Skeletal muscle satellite cell (primary cell): ENCODE data around the gene UROC1. TPM values are rescaled to one million over a fixed set of nuclear protein-coding genes. Genes with fewer than 3 reads are reported as not detected.

ENCODE experiments used
- H3K27me3 ChIP-seq: 2 replicates; pipeline ENCODE4 v1.7.0; 2013; ENCODE audit warnings: low read length; ENCODE audit not compliant: control insufficient read depth, insufficient read depth
- H3K36me3 ChIP-seq: 2 replicates; pipeline ENCODE4 v1.7.0; 2013; ENCODE audit warnings: mild to moderate bottlenecking, control low read depth, low read length; ENCODE audit not compliant: insufficient read depth
- H3K4me1 ChIP-seq: 2 replicates; pipeline ENCODE4 v1.7.0; 2013; ENCODE audit warnings: low read length; ENCODE audit not compliant: control insufficient read depth, insufficient read depth
- H3K4me2 ChIP-seq: 2 replicates; pipeline ENCODE4 v1.7.0; 2013; ENCODE audit warnings: mild to moderate bottlenecking, low read length
- H3K4me3 ChIP-seq: 2 replicates; pipeline ENCODE4 v1.7.0; 2013; ENCODE audit warnings: low read length
- H3K9ac ChIP-seq: 2 replicates; pipeline ENCODE4 v1.7.0; 2013; ENCODE audit warnings: mild to moderate bottlenecking, low read depth, low read length, moderate library complexity
- H3K9me3 ChIP-seq: replicated peaks from 2 replicates; pipeline ENCODE4 v1.7.0; 2013; ENCODE audit warnings: mild to moderate bottlenecking, control low read depth, low read length
- total RNA-seq: library from RNA; depleted of rRNA; stranded (reverse); fragments of >200 nt; gene quantifications from 2 replicates; pipeline ENCODE4 v1.2.3, GENCODE V29; 2012; rRNA removed

UROC1 gene
- not detected in 2 replicates for total RNA-seq

- H3K9ac ChIP-seq: no peak within 1 kb of the TSS
- no peaks in the 10 kb centered on the region for H3K9me3 ChIP-seq
- H3K27me3 ChIP-seq: peaks cover 21% of the 10 kb centered on the region
- no peaks in the 10 kb centered on the region for H3K36me3 ChIP-seq
- no peak within 1 kb of the TSS for H3K4me3 ChIP-seq
- no peak within 1 kb of the TSS for H3K4me2 ChIP-seq
- H3K4me1 ChIP-seq: no peaks in the 10 kb centered on the region
These were observed at the start of gene UROC1 for GRCh38 chr3:126517291-126517951. TSS of gene UROC1 (minus strand) at chr3:126517773. CDS start at chr3:126517719, 54 bp downstream.

DNA sequence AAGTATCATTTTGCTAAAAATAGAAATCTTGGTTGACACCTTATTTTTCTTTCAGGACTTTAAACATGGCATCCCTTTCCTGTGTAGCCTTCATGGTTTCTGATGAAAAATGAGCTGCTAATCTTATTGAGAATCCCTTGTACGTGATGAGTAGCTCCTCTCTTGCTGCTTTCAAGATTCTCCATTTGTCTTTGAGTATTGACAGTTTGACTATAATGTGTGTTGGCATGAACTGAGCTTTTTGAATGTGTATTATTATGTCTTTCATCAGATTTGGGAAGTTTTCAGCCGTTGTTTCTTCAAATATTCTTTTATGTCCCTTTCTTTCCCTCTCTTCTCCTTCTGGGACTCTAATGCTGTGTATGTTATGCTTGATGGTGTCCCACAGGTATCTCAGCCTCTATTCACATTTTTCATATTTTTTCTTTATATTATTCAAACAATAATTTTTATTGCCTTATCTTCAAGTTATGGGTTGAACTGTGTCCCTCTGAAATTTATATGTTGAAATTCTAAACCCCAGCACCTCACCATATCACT lies 45.2 kb upstream of the UROC1 start:
- no peaks in the 10 kb centered on the region for H3K4me1 ChIP-seq
- no peaks in the 10 kb centered on the region for H3K36me3 ChIP-seq
- H3K4me3 ChIP-seq: no peak overlapping the region
- no peaks in the 10 kb centered on the region for H3K9me3 ChIP-seq
- no peak overlapping the region for H3K9ac ChIP-seq
- no peak overlapping the region for H3K4me2 ChIP-seq
- H3K27me3 ChIP-seq: peaks cover 84% of the 10 kb centered on the region

GRCh38 chr3:126558336-126559071 lies 40.9 kb upstream of the UROC1 start, which contains the start of gene C3orf22:
TSS of gene C3orf22 (minus strand) at chr3:126558932. CDS start at chr3:126553390, 5,542 bp downstream.
- Histone ChIP-seq H3K4me2 (no peak within 1 kb of the TSS), H3K9ac (no peak within 1 kb of the TSS), H3K36me3 (no peaks in the 10 kb centered on the region), H3K4me1 (no peaks in the 10 kb centered on the region), H3K4me3 (no peak within 1 kb of the TSS), H3K27me3 (peaks cover 61% of the 10 kb centered on the region), H3K9me3 (no peaks in the 10 kb centered on the region)

DNA sequence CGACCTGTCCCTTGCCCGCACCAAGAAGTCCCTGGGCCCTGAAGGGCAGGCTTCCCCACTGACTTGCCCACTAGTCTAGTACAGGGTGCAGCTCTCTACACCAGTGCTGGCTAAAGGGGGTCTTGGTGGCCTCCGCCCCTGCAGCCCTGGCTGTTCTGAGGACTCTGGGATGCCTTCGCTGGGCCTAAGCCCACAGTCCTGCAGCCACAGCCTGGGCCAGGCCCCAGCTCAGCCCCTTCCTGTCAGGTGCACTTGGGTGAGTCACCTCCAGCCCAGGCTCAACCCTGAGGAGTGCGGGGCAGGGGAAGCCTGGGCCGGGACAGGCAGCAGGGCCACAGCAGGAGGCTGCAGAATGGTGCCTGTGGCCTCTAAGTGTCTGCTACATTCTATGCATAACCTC lies 40.2 kb upstream of the UROC1 start:
- Histone ChIP-seq H3K4me1 (no peaks in the 10 kb centered on the region), H3K9ac (no peak overlapping the region), H3K27me3 (peaks cover 60% of the 10 kb centered on the region), H3K4me3 (no peak overlapping the region), H3K4me2 (no peak overlapping the region), H3K36me3 (no peaks in the 10 kb centered on the region), H3K9me3 (no peaks in the 10 kb centered on the region)

DNA sequence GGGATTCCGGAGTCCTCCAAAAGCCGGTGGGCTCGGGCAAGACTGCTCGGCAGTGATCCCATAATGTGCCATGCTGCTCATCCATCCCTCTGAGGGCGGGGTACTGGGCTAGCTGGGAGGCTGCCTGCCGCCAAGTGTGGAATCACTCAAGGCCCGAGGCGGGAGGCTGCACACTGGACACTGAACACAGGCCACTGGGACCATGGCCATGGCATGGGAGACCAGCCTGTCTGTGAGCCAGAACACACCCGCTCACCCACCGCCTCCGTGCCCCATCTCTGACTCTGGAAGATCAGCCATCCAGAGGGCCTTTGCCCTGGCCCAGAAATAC lies 39.8 kb upstream of the UROC1 start:
- no peak overlapping the region for H3K9ac ChIP-seq
- no peak overlapping the region for H3K4me3 ChIP-seq
- no peaks in the 10 kb centered on the region for H3K36me3 ChIP-seq
- H3K27me3 ChIP-seq: peaks cover 62% of the 10 kb centered on the region
- H3K4me1 ChIP-seq: no peaks in the 10 kb centered on the region
- no peak overlapping the region for H3K4me2 ChIP-seq
- no peaks in the 10 kb centered on the region for H3K9me3 ChIP-seq

GRCh38 chr3:126556637-126557414 lies 39.3 kb upstream of the UROC1 start:
- no peaks in the 10 kb centered on the region for H3K4me1 ChIP-seq
- H3K36me3 ChIP-seq: no peaks in the 10 kb centered on the region
- H3K27me3 ChIP-seq: peaks cover 64% of the 10 kb centered on the region
- H3K4me2 ChIP-seq: no peak overlapping the region
- H3K9ac ChIP-seq: no peak overlapping the region
- H3K9me3 ChIP-seq: no peaks in the 10 kb centered on the region
- H3K4me3 ChIP-seq: no peak overlapping the region

DNA sequence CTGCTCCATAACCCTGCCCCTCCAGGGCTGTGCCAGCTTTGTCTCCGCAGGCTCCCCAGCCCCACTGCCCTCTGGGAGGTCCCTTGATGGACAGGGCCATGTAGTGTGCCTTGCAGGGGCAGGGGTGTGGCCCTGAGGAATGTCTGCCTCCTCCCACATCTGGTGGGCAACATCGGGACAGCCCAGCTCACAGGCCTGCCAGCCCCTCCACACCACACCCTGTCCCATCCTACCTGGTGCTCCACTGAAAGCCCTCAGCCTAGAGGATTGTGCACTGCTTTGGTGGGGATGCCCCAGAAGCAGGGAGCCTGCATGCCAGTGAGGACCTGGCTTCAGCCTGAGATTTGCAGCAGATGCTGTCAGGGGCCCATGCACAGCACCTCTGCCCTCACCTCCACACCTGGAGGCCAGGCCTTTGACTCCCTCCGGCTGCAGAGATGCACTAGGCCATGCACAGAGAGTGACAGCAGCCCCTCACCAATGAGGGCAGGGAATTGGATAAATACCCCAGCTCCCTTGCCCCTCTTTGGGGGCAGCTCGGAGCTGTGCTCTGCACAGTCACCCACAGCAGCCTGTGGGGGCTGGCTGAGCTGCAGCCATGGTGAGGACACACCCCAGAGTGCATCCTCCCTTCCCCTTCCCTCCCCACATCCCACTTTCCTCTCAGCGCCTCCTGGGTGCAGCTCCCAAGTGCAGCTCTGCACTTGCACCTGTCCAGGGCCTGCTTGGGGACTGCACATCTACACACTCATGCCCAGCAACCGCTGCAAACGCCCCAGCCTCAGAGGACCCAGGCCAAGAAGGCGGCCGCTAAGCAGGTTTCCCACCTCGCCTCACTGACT lies 38.4 kb upstream of the UROC1 start:
- Histone ChIP-seq H3K4me1 (no peaks in the 10 kb centered on the region), H3K27me3 (peaks cover 65% of the 10 kb centered on the region), H3K4me3 (no peak overlapping the region), H3K9me3 (no peaks in the 10 kb centered on the region), H3K4me2 (no peak overlapping the region), H3K9ac (no peak overlapping the region), H3K36me3 (no peaks in the 10 kb centered on the region)

- no peak overlapping the region for H3K9ac ChIP-seq
- H3K4me2 ChIP-seq: no peak overlapping the region
- H3K4me1 ChIP-seq: no peaks in the 10 kb centered on the region
- H3K36me3 ChIP-seq: no peaks in the 10 kb centered on the region
- no peak overlapping the region for H3K4me3 ChIP-seq
- no peaks in the 10 kb centered on the region for H3K9me3 ChIP-seq
- peaks cover 66% of the 10 kb centered on the region for H3K27me3 ChIP-seq
These were observed 37.3 kb upstream of the UROC1 start for GRCh38 chr3:126554560-126555525.

DNA sequence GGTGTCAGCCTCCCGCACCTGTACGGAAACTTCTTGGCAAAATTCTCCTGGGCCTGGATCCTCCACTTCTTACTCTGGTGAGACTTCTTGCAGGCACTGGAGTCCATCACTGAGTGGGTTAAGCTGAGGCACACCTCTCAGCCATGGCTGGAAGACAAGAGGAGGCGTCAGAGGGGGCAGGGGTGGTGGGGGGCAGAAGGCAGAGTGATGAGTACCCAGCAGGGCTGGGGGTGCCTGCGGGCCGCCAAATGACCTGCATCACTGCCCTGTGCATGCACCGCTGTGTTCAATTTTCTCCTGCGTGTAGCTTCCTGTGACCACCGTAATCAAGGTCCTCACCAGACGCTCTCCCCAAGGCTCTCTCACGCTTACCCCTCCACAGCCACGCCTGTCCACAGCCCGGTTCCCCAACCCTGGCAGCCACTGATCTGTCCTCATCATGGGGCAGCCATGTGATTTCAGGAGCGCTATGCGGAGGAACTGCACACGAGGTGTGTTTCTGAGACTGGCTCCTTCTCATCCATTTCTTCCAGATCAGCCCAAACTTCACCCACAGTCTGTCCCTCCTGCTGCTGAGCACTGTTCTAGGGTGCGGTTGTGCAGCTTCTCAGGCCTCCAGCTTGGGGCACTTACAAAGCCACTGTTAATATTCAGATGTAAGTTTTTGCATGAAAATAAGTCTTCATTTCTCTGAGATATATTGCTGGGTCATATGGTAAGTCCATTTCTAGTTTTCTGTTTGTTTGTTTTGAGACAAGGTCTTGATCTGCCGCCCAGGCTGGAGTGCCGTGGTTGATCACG lies 35.9 kb upstream of the UROC1 start:
- Histone ChIP-seq H3K4me1 (no peaks in the 10 kb centered on the region), H3K9me3 (no peaks in the 10 kb centered on the region), H3K27me3 (peaks cover 66% of the 10 kb centered on the region), H3K9ac (no peak overlapping the region), H3K36me3 (no peaks in the 10 kb centered on the region), H3K4me2 (no peak overlapping the region), H3K4me3 (no peak overlapping the region)
